Activated T-helper 1 cell treated with anti-CD3 and anti-CD28 coated beads, Interleukin-12 subunit alpha, Interleukin-12 subunit beta, Interleukin-2, Interleukin-4 antibody, amounts not matched to agents 30 ng/mL and 10 ng/mL and 1 ng/mL, durations not matched to agents 14 hours and 24 hours and 36 hours (primary cell): ENCODE data around the gene SMIM13. TPM values are rescaled to one million over a fixed set of nuclear protein-coding genes. Genes with fewer than 3 reads are reported as not detected.
"Not testable (repeated sequence)": the region's sequence is repeated elsewhere in the genome, so short reads cannot be mapped to it uniquely, and the experiment has no call there.

ENCODE experiments used
- DNase-seq: peaks from one replicate; pipeline ENCODE4 v3.0.0; 2021; ENCODE audit warnings: low spot score
- H3K27ac Mint-ChIP-seq: one replicate; pipeline ENCODE4 v1.8.0; 2021; ENCODE audit warnings: mild to moderate bottlenecking, mixed read lengths
- H3K27me3 Mint-ChIP-seq: one replicate; pipeline ENCODE4 v1.8.0; 2022; ENCODE audit warnings: mild to moderate bottlenecking, moderate library complexity, mixed read lengths; ENCODE audit not compliant: insufficient read depth
- H3K36me3 Mint-ChIP-seq: one replicate; pipeline ENCODE4 v1.8.0; 2021; ENCODE audit warnings: low read depth, mixed read lengths
- H3K4me1 Mint-ChIP-seq: one replicate; pipeline ENCODE4 v1.8.0; 2021; ENCODE audit warnings: low read depth, mixed read lengths
- H3K4me3 Mint-ChIP-seq: one replicate; pipeline ENCODE4 v1.8.0; 2021; ENCODE audit warnings: mild to moderate bottlenecking, moderate library complexity, mixed read lengths
- H3K9me3 Mint-ChIP-seq: one replicate; pipeline ENCODE4 v1.8.0; 2021; ENCODE audit warnings: mixed read lengths
- intact Hi-C: fragments of 100-400 bp; cut with micrococcal nuclease; formaldehyde crosslinking; loops from one replicate; pipeline ENCODE4 v1.15.1; 2024
- total RNA-seq: library from RNA; stranded (reverse); gene quantifications from 2 replicates; pipeline ENCODE4 v1.2.3, GENCODE V29; 2022

The SMIM13 gene
- total RNA-seq, 1 donor from 2014 or later: 14.6 TPM

GRCh38 chr6:11065436-11066202 lies 28.0 kb upstream of the SMIM13 start:
- DNase-seq: no peak
- Mint-ChIP-seq H3K36me3 (no peaks in the 10 kb centered on the region), H3K27me3 (peaks cover 12% of the 10 kb centered on the region), H3K9me3 (no peaks in the 10 kb centered on the region), H3K4me3 (no peak overlapping the region), H3K27ac (no peak overlapping the region), H3K4me1 (no peaks in the 10 kb centered on the region)
- intact Hi-C loops: loop anchor here (5.0 to 10.0 kb wide), 2 partner anchors 221 to 512 kb away; no protein-coding TSS in a partner anchor

- Mint-ChIP-seq H3K27ac (no peak overlapping the region), H3K36me3 (no peaks in the 10 kb centered on the region), H3K4me1 (no peaks in the 10 kb centered on the region), H3K9me3 (no peaks in the 10 kb centered on the region), H3K4me3 (no peak overlapping the region), H3K27me3 (peaks cover 4% of the 10 kb centered on the region)
- no peak for DNase-seq
- intact Hi-C loops: loop anchor here (5.0 to 10.0 kb wide), 2 partner anchors 222 to 511 kb away; no protein-coding TSS in a partner anchor
Observed at GRCh38 chr6:11066505-11067347, 26.9 kb upstream of the SMIM13 start.

GRCh38 chr6:11067348-11067747 lies 26.3 kb upstream of the SMIM13 start:
- Mint-ChIP-seq H3K9me3 (no peaks in the 10 kb centered on the region), H3K4me3 (no peak overlapping the region), H3K27me3 (peaks cover 4% of the 10 kb centered on the region), H3K4me1 (no peaks in the 10 kb centered on the region), H3K36me3 (no peaks in the 10 kb centered on the region), H3K27ac (no peak overlapping the region)
- DNase-seq: no peak
- intact Hi-C loops: loop anchor here (5.0 to 10.0 kb wide), 2 partner anchors 223 to 510 kb away; no protein-coding TSS in a partner anchor

- H3K27ac Mint-ChIP-seq: no peak overlapping the region
- H3K4me3 Mint-ChIP-seq: no peak overlapping the region
- DNase-seq: no peak
- no peaks in the 10 kb centered on the region for H3K27me3 Mint-ChIP-seq
- no peaks in the 10 kb centered on the region for H3K9me3 Mint-ChIP-seq
- intact Hi-C loops: loop anchor here (1.0 to 10.0 kb wide), 4 partner anchors 115 to 591 kb away; no protein-coding TSS in a partner anchor
- H3K36me3 Mint-ChIP-seq: no peaks in the 10 kb centered on the region
- no peaks in the 10 kb centered on the region for H3K4me1 Mint-ChIP-seq
Observed at GRCh38 chr6:11069760-11070159, 23.9 kb upstream of the SMIM13 start.

GRCh38 chr6:11072101-11072500 lies 21.5 kb upstream of the SMIM13 start:
- no peaks in the 10 kb centered on the region for H3K4me1 Mint-ChIP-seq
- DNase-seq: no peak

GRCh38 chr6:11076540-11076939 lies 17.1 kb upstream of the SMIM13 start:
- intact Hi-C loops: no loop called here
- peaks cover 13% of the 10 kb centered on the region for H3K27me3 Mint-ChIP-seq
- H3K27ac Mint-ChIP-seq: no peak overlapping the region
- H3K4me1 Mint-ChIP-seq: no peaks in the 10 kb centered on the region
- no peaks in the 10 kb centered on the region for H3K36me3 Mint-ChIP-seq
- no peaks in the 10 kb centered on the region for H3K9me3 Mint-ChIP-seq
- no peak for DNase-seq
- H3K4me3 Mint-ChIP-seq: no peak overlapping the region

More at GRCh38 chr6:11072101-11072500, 21.5 kb upstream of the SMIM13 start:
- intact Hi-C loops: no loop called here
- no peaks in the 10 kb centered on the region for H3K9me3 Mint-ChIP-seq
- peaks cover 1% of the 10 kb centered on the region for H3K27me3 Mint-ChIP-seq
- H3K27ac Mint-ChIP-seq: no peak overlapping the region
- H3K36me3 Mint-ChIP-seq: no peaks in the 10 kb centered on the region
- no peak overlapping the region for H3K4me3 Mint-ChIP-seq

GRCh38 chr6:11078266-11078665 lies 15.4 kb upstream of the SMIM13 start:
- Mint-ChIP-seq H3K4me1 (no peaks in the 10 kb centered on the region), H3K27ac (no peak overlapping the region), H3K4me3 (no peak overlapping the region), H3K27me3 (peaks cover 18% of the 10 kb centered on the region), H3K9me3 (no peaks in the 10 kb centered on the region), H3K36me3 (no peaks in the 10 kb centered on the region)
- intact Hi-C loops: no loop called here
- no peak for DNase-seq

GRCh38 chr6:11080296-11080695 lies 13.3 kb upstream of the SMIM13 start:
- intact Hi-C loops: no loop called here
- Mint-ChIP-seq H3K27me3 (peaks cover 18% of the 10 kb centered on the region), H3K27ac (no peak overlapping the region), H3K9me3 (no peaks in the 10 kb centered on the region), H3K4me1 (no peaks in the 10 kb centered on the region), H3K36me3 (no peaks in the 10 kb centered on the region), H3K4me3 (no peak overlapping the region)
- DNase-seq: no peak

GRCh38 chr6:11083491-11083890 lies 10.1 kb upstream of the SMIM13 start:
- no peaks in the 10 kb centered on the region for H3K36me3 Mint-ChIP-seq
- intact Hi-C loops: no loop called here
- H3K4me1 Mint-ChIP-seq: no peaks in the 10 kb centered on the region
- no peak for DNase-seq
- H3K27me3 Mint-ChIP-seq: peaks cover 17% of the 10 kb centered on the region
- H3K27ac Mint-ChIP-seq: no peak overlapping the region
- no peak overlapping the region for H3K4me3 Mint-ChIP-seq
- H3K9me3 Mint-ChIP-seq: no peaks in the 10 kb centered on the region

GRCh38 chr6:11083956-11084355 lies 9.7 kb upstream of the SMIM13 start:
- Mint-ChIP-seq H3K4me1 (no peaks in the 10 kb centered on the region), H3K4me3 (no peak overlapping the region), H3K9me3 (no peaks in the 10 kb centered on the region), H3K27ac (no peak overlapping the region), H3K36me3 (no peaks in the 10 kb centered on the region), H3K27me3 (peaks cover 20% of the 10 kb centered on the region)
- DNase-seq: no peak
- intact Hi-C loops: no loop called here

- intact Hi-C loops: no loop called here
- no peaks in the 10 kb centered on the region for H3K9me3 Mint-ChIP-seq
- H3K27me3 Mint-ChIP-seq: peaks cover 9% of the 10 kb centered on the region
- DNase-seq: no peak
- no peaks in the 10 kb centered on the region for H3K4me1 Mint-ChIP-seq
- H3K27ac Mint-ChIP-seq: no peak overlapping the region
- no peaks in the 10 kb centered on the region for H3K36me3 Mint-ChIP-seq
- no peak overlapping the region for H3K4me3 Mint-ChIP-seq
Observed at GRCh38 chr6:11085758-11086435, 7.7 kb upstream of the SMIM13 start.

GRCh38 chr6:11087141-11087812 lies 6.4 kb upstream of the SMIM13 start:
- H3K4me3 Mint-ChIP-seq, H3K4me1 Mint-ChIP-seq, H3K27ac Mint-ChIP-seq, DNase-seq, H3K27me3 Mint-ChIP-seq, intact Hi-C loops, H3K9me3 Mint-ChIP-seq, H3K36me3 Mint-ChIP-seq: not testable (repeated sequence)
